A673 (cell line): Measurements from ENCODE around the gene PDIK1L.

Experiments
- EZH2 ChIP-seq: fragments of 200-600 bp; sonication (generic); IDR thresholded peaks from 2 replicates; pipeline ENCODE4 v1.6.1; 2017; ENCODE audit warnings: borderline replicate concordance, low read depth, mild to moderate bottlenecking, mixed read lengths, antibody characterized with exemption, low read length; ENCODE audit not compliant: poor library complexity, severe bottlenecking
- TF ChIP-seq, protein P1 (sequence below): fragments of 300-800, 200-600 bp; sonication (generic); conservative IDR thresholded peaks from 2 replicates; pipeline ENCODE4 v1.5.1; 2017; ENCODE audit warnings: low read depth, mild to moderate bottlenecking, antibody characterized with exemption, low read length, moderate library complexity, mixed read lengths

DNA sequence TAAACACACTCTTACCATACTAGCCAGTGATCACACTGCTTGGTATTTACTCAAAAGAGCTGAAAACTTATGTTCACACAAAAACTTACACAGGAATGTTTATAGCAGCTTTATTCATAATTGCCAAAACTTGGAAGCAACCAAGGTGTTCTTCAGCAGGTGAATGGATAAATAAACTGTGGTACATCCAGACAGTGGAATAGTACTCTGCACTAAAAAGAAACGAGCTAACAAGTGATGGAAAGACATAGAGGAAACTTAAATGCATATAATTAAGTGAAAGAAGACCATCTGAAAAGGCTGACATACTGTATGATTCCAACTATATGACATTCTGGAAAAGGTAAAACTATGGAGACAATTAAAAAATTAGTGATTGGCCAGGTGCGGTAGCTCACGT is 20.7 kb upstream of the PDIK1L start:
- TF ChIP-seq, protein P1, sequence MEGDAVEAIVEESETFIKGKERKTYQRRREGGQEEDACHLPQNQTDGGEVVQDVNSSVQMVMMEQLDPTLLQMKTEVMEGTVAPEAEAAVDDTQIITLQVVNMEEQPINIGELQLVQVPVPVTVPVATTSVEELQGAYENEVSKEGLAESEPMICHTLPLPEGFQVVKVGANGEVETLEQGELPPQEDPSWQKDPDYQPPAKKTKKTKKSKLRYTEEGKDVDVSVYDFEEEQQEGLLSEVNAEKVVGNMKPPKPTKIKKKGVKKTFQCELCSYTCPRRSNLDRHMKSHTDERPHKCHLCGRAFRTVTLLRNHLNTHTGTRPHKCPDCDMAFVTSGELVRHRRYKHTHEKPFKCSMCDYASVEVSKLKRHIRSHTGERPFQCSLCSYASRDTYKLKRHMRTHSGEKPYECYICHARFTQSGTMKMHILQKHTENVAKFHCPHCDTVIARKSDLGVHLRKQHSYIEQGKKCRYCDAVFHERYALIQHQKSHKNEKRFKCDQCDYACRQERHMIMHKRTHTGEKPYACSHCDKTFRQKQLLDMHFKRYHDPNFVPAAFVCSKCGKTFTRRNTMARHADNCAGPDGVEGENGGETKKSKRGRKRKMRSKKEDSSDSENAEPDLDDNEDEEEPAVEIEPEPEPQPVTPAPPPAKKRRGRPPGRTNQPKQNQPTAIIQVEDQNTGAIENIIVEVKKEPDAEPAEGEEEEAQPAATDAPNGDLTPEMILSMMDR: no peak
- TF ChIP-seq EZH2: no peak
